Stimulated activated CD4-positive, alpha-beta T cell treated with anti-CD3 and anti-CD28 coated beads, TNF-alpha, amount 100 ng/mL, for 24 hours (primary cell): ENCODE measurements around the gene LGALS1.

Experiments
- DNase-seq, 3 experiments: peaks; one replicate each; pipeline ENCODE4 v3.0.0-alpha.2; 2020; ENCODE audit warnings: low read depth in 3 of 3

The LGALS1 gene

DNA sequence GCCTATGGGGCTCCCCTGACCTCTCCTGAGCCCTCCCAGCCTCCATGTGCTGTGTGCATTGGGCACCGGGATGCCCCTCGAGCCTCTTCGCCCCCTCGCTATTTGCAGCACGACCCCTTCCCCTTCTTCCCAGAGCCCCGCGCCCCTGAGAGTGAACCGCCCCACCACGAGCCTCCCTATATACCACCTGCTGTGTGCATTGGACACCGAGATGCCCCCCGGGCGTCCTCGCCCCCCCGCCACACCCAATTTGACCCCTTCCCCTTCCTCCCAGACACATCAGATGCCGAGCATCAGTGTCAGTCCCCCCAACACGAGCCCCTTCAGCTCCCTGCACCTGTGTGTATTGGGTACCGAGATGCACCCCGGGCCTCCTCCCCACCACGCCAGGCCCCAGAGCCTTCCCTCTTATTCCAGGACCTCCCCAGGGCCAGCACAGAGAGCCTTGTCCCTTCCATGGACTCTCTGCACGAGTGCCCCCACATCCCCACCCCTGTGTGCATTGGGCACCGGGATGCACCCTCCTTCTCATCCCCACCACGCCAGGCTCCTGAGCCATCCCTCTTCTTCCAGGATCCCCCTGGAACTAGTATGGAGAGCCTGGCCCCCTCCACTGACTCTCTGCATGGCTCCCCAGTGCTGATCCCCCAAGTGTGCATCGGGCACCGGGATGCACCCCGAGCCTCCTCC lies 50.3 kb downstream of the LGALS1 start:
- no peak for DNase-seq

GRCh38 chr22:37726241-37726887 lies 50.9 kb downstream of the LGALS1 start:
- no peak for DNase-seq

- no peak for DNase-seq
Measured at GRCh38 chr22:37728620-37729019, 53.2 kb downstream of the LGALS1 start.
